MM.1S (cell line): ENCODE results near the gene NCOA3.

Source experiments
- CTCF ChIP-seq: fragments of 300-600 bp; sonication (generic); IDR thresholded peaks from 2 replicates; pipeline ENCODE4 v1.5.1; 2016; ENCODE audit warnings: antibody characterized with exemption, low read length, mixed read lengths
- EZH2 ChIP-seq: fragments of 300-600 bp; sonication (generic); optimal IDR thresholded peaks from 2 replicates; pipeline ENCODE3; 2017; ENCODE audit warnings: low read depth, mild to moderate bottlenecking, antibody characterized with exemption, low read length, mixed read lengths

GRCh38 chr20:47574616-47575364 is 73.1 kb downstream of the NCOA3 start:
- TF ChIP-seq CTCF = no peak
- TF ChIP-seq EZH2 = no peak
